ENCODE data around the gene KCTD11. TPM values are rescaled to one million over a fixed set of nuclear protein-coding genes. Genes with fewer than 3 reads are reported as not detected.

The KCTD11 gene
- total RNA-seq (2021; ENCODE audit: unreplicated experiment), result 11.0 TPM
- polyA plus RNA-seq (2012; ENCODE audit: insufficient read length), result 10.9 TPM
- percentile 60 among the genes with signal in this experiment for Bru-seq, nascent RNA
- percentile 84 among the genes with signal in this experiment for BruChase-seq, experiment 1, labeled RNA remaining after a 2-hour chase
- percentile 71 among the genes with signal in this experiment for BruChase-seq, experiment 2, labeled RNA remaining after a 6-hour chase
- long read RNA-seq, transcript KCTD11-201 (1 exons, 2,783 nt), result major isoform, 15 of 20 reads
- long read RNA-seq, transcript KCTD11-202 (1 exons, 3,051 nt), result minor isoform, 5 of 20 reads
- long read RNA-seq, partial matches to known transcripts, result 0 of 20 reads
- long read RNA-seq, other reads (novel, unspliced or antisense), result 0 of 20 reads

GRCh38 chr17:7351665-7352502, at the start of gene KCTD11:
Gene KCTD11, plus strand, starts transcription at chr17:7352162.
- Histone ChIP-seq H3K9me3 (ENCODE audit: control insufficient read depth, insufficient read depth, low read depth, low read length) (no peaks in the 10 kb centered on the region), H3K27me3 (ENCODE audit: control insufficient read depth, insufficient read depth, low read length) (no peaks in the 10 kb centered on the region), H3K36me3 (ENCODE audit: control insufficient read depth, insufficient read depth, low read length) (no peaks in the 10 kb centered on the region; the same call in 1 of the 2 replicates), H3K27ac (ENCODE audit: low read length) (peak within 1 kb of the TSS; percentile 92), H3K4me1 (ENCODE audit: control insufficient read depth, insufficient read depth, low read length) (peaks cover 9% of the 10 kb centered on the region), H3K4me3 (ENCODE audit: low read depth in 2 of 2, low read length in 2 of 2) (peak within 1 kb of the TSS; percentile 69 to 78)
- no peak for DNase-seq (ENCODE audit: low read depth, low spot score)
- TF ChIP-seq CTCF (IDR thresholded peaks at IDR 0.05) (peak; percentile 86), POLR2AphosphoS5 (IDR thresholded peaks at IDR 0.05; ENCODE audit: low read depth, low read length) (no peak; the same call in 1 of the 2 replicates), SIN3A (IDR thresholded peaks at IDR 0.05; ENCODE audit: borderline replicate concordance, insufficient read depth, low read depth, low read length) (peak; percentile 80; the same call in 1 of the 2 replicates)
- TF ChIP-seq, protein P1, sequence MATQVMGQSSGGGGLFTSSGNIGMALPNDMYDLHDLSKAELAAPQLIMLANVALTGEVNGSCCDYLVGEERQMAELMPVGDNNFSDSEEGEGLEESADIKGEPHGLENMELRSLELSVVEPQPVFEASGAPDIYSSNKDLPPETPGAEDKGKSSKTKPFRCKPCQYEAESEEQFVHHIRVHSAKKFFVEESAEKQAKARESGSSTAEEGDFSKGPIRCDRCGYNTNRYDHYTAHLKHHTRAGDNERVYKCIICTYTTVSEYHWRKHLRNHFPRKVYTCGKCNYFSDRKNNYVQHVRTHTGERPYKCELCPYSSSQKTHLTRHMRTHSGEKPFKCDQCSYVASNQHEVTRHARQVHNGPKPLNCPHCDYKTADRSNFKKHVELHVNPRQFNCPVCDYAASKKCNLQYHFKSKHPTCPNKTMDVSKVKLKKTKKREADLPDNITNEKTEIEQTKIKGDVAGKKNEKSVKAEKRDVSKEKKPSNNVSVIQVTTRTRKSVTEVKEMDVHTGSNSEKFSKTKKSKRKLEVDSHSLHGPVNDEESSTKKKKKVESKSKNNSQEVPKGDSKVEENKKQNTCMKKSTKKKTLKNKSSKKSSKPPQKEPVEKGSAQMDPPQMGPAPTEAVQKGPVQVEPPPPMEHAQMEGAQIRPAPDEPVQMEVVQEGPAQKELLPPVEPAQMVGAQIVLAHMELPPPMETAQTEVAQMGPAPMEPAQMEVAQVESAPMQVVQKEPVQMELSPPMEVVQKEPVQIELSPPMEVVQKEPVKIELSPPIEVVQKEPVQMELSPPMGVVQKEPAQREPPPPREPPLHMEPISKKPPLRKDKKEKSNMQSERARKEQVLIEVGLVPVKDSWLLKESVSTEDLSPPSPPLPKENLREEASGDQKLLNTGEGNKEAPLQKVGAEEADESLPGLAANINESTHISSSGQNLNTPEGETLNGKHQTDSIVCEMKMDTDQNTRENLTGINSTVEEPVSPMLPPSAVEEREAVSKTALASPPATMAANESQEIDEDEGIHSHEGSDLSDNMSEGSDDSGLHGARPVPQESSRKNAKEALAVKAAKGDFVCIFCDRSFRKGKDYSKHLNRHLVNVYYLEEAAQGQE (IDR thresholded peaks at IDR 0.05; ENCODE audit: insufficient read depth in 1 of 2, low read depth in 2 of 2, low read length in 1 of 2), result no peak
- CTCF ChIA-PET, result interaction anchor here (0.6 kb wide), 1 partner anchor 134 kb away, joined by 3 read pairs; no protein-coding TSS in a partner anchor
- no TSS peak for BruUV-seq (replicated peaks)
- POLR2A ChIA-PET, result interaction anchor here (0.6 kb wide), 1 partner anchor 104 kb away, joined by 12 read pairs; no protein-coding TSS in a partner anchor
- intact Hi-C loops (cut with micrococcal nuclease; ENCODE audit: unreplicated experiment) (loop anchor here (10.0 kb wide), 1 partner anchor 83 kb away; the partner anchor contains the start of genes FGF11 and TMEM102), in situ Hi-C loops (cut with HindIII; ENCODE audit: low pct_unique_long_range_greater_than_20kb, low sequenced_read_pairs) (no loop called here)
- ATAC-seq, result peak; percentile 75

- BruUV-seq (replicated peaks), result no TSS peak
- no peak overlapping the region for H3K27ac ChIP-seq (ENCODE audit: low read length)
- no peaks in the 10 kb centered on the region for H3K9me3 ChIP-seq (ENCODE audit: control insufficient read depth, insufficient read depth, low read depth, low read length)
- ChIA-PET CTCF (no interaction called here), POLR2A (interaction anchor here (0.7 kb wide), 1 partner anchor 28 kb away, joined by 10 read pairs; no protein-coding TSS in a partner anchor)
- H3K36me3 ChIP-seq (ENCODE audit: control insufficient read depth, insufficient read depth, low read length), result peaks cover under 1% of the 10 kb centered on the region
- no peaks in the 10 kb centered on the region for H3K27me3 ChIP-seq (ENCODE audit: control insufficient read depth, insufficient read depth, low read length)
- DNase-seq (ENCODE audit: low read depth, low spot score) (no peak), ATAC-seq (no peak)
- H3K4me3 ChIP-seq (ENCODE audit: low read depth in 2 of 2, low read length in 2 of 2), result no peak overlapping the region
- H3K4me1 ChIP-seq (ENCODE audit: control insufficient read depth, insufficient read depth, low read length), result peaks cover 1% of the 10 kb centered on the region; the same call in 1 of the 2 replicates
- in situ Hi-C loops (cut with HindIII; ENCODE audit: low pct_unique_long_range_greater_than_20kb, low sequenced_read_pairs), result no loop called here
- intact Hi-C loops (cut with micrococcal nuclease; ENCODE audit: unreplicated experiment), result no loop called here
- TF ChIP-seq SIN3A (IDR thresholded peaks at IDR 0.05; ENCODE audit: borderline replicate concordance, insufficient read depth, low read depth, low read length) (no peak), POLR2AphosphoS5 (IDR thresholded peaks at IDR 0.05; ENCODE audit: low read depth, low read length) (no peak), CTCF (IDR thresholded peaks at IDR 0.05) (no peak), TCF7L2 (IDR thresholded peaks at IDR 0.05; ENCODE audit: low read depth, low read length) (no peak)
- TF ChIP-seq, protein P1 (IDR thresholded peaks at IDR 0.05; ENCODE audit: insufficient read depth in 1 of 2, low read depth in 2 of 2, low read length in 1 of 2), result no peak
Measured at GRCh38 chr17:7304179-7304578, 47.8 kb upstream of the KCTD11 start.
